ENCODE data around the gene RGS16.

GRCh38 chr1:182549346-182549745, 54.8 kb downstream of the RGS16 start:
- TF ChIP-seq EZH2 (IDR thresholded peaks at IDR 0.05; ENCODE audit: low read length, unreplicated experiment) (no peak), CTCF (conservative IDR thresholded peaks at IDR 0.05; ENCODE audit: low read depth, low read length) (no peak), EZH2phosphoT487 (IDR thresholded peaks at IDR 0.05; ENCODE audit: borderline replicate concordance, low read length) (no peak)

Data from PC-3 (cell line).